ENCODE data around the gene LMF1.

Gene LMF1

GRCh38 chr16:914440-914839 is 56.3 kb downstream of the LMF1 start:
- Histone ChIP-seq H3K9me3 (ENCODE audit: insufficient read depth, low read length) (no peaks in the 10 kb centered on the region), H3K9ac (ENCODE audit: low read length) (no peak overlapping the region), H3K4me2 (ENCODE audit: low read length) (no peak overlapping the region), H2AFZ (ENCODE audit: low read depth, low read length) (no peak overlapping the region), H3K27me3 (ENCODE audit: low read depth, low read length) (no peaks in the 10 kb centered on the region), H3K27ac (ENCODE audit: low read length) (no peak overlapping the region), H3K36me3 (replicated peaks; ENCODE audit: low read depth, low read length) (no peaks in the 10 kb centered on the region), H3K4me3 (ENCODE audit: low read length) (no peak overlapping the region), H3K4me1 (ENCODE audit: low read length) (no peaks in the 10 kb centered on the region), H4K20me1 (ENCODE audit: insufficient read depth, low read length) (no peaks in the 10 kb centered on the region), H3K79me2 (ENCODE audit: low read length) (no peaks in the 10 kb centered on the region)
- TF ChIP-seq CTCF (IDR thresholded peaks at IDR 0.05; ENCODE audit: low read depth, low read length) = no peak
- no peak for TF ChIP-seq EZH2phosphoT487 (IDR thresholded peaks at IDR 0.05; ENCODE audit: low read depth)

DNA sequence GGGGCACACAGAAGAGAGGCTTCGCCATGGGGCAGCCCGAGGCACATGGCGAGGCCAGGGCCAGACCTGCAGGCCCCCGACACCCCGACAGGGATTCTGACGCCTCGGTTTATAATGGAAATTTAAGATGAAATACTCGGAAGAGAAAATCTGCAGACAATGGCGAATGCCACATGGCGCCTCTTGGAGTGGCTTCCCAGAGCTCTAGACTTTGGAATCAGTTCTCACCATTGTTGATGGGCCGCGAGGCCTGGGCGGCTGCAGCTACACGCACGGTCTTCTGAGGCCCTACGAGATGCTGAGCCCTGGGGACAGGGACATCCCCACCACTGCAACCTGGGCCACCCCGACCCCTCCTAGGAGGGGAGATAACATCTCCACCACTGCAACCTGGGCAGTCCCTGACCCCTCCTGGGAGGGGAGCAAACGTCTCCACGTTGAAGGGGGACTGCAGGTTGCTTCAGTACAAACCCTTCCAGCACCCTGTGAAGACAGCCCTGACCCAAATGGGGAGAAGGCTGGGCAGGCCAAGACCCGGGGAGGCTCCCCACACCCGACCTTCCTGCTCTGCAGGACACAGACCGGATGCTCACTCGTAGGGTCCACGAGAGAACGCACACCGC is 56.9 kb downstream of the LMF1 start:
- Histone ChIP-seq H3K36me3 (replicated peaks; ENCODE audit: low read depth, low read length) (no peaks in the 10 kb centered on the region), H3K27ac (ENCODE audit: low read length) (no peak overlapping the region), H3K4me2 (ENCODE audit: low read length) (no peak overlapping the region), H4K20me1 (ENCODE audit: insufficient read depth, low read length) (no peaks in the 10 kb centered on the region), H3K9me3 (ENCODE audit: insufficient read depth, low read length) (no peaks in the 10 kb centered on the region), H3K4me3 (ENCODE audit: low read length) (no peak overlapping the region), H2AFZ (ENCODE audit: low read depth, low read length) (no peak overlapping the region), H3K79me2 (ENCODE audit: low read length) (no peaks in the 10 kb centered on the region), H3K9ac (ENCODE audit: low read length) (no peak overlapping the region), H3K27me3 (ENCODE audit: low read depth, low read length) (no peaks in the 10 kb centered on the region), H3K4me1 (ENCODE audit: low read length) (no peaks in the 10 kb centered on the region)
- no peak for TF ChIP-seq CTCF (IDR thresholded peaks at IDR 0.05; ENCODE audit: low read depth, low read length)
- TF ChIP-seq EZH2phosphoT487 (IDR thresholded peaks at IDR 0.05; ENCODE audit: low read depth) = no peak

GRCh38 chr16:912684-913613 is 57.8 kb downstream of the LMF1 start:
- Histone ChIP-seq H3K36me3 (replicated peaks; ENCODE audit: low read depth, low read length) (no peaks in the 10 kb centered on the region), H3K4me1 (ENCODE audit: low read length) (no peaks in the 10 kb centered on the region), H3K27me3 (ENCODE audit: low read depth, low read length) (no peaks in the 10 kb centered on the region), H3K27ac (ENCODE audit: low read length) (no peak overlapping the region), H3K9me3 (ENCODE audit: insufficient read depth, low read length) (no peaks in the 10 kb centered on the region), H4K20me1 (ENCODE audit: insufficient read depth, low read length) (no peaks in the 10 kb centered on the region), H2AFZ (ENCODE audit: low read depth, low read length) (no peak overlapping the region), H3K9ac (ENCODE audit: low read length) (no peak overlapping the region), H3K4me2 (ENCODE audit: low read length) (no peak overlapping the region), H3K79me2 (ENCODE audit: low read length) (no peaks in the 10 kb centered on the region), H3K4me3 (ENCODE audit: low read length) (no peak overlapping the region)
- TF ChIP-seq CTCF (IDR thresholded peaks at IDR 0.05; ENCODE audit: low read depth, low read length) = no peak
- no peak for TF ChIP-seq EZH2phosphoT487 (IDR thresholded peaks at IDR 0.05; ENCODE audit: low read depth)

GRCh38 chr16:912322-912683 is 58.5 kb downstream of the LMF1 start:
- TF ChIP-seq CTCF (IDR thresholded peaks at IDR 0.05; ENCODE audit: low read depth, low read length) = no peak
- TF ChIP-seq EZH2phosphoT487 (IDR thresholded peaks at IDR 0.05; ENCODE audit: low read depth) = no peak
- Histone ChIP-seq H3K4me3 (ENCODE audit: low read length) (no peak overlapping the region), H3K27me3 (ENCODE audit: low read depth, low read length) (no peaks in the 10 kb centered on the region), H3K79me2 (ENCODE audit: low read length) (no peaks in the 10 kb centered on the region), H3K9ac (ENCODE audit: low read length) (no peak overlapping the region), H3K36me3 (replicated peaks; ENCODE audit: low read depth, low read length) (no peaks in the 10 kb centered on the region), H3K4me2 (ENCODE audit: low read length) (no peak overlapping the region), H3K9me3 (ENCODE audit: insufficient read depth, low read length) (no peaks in the 10 kb centered on the region), H3K4me1 (ENCODE audit: low read length) (no peaks in the 10 kb centered on the region), H2AFZ (ENCODE audit: low read depth, low read length) (no peak overlapping the region), H3K27ac (ENCODE audit: low read length) (no peak overlapping the region), H4K20me1 (ENCODE audit: insufficient read depth, low read length) (no peaks in the 10 kb centered on the region)
